Rectal smooth muscle tissue (tissue), 1 donor: ENCODE data around the gene HDDC2.

Experiments
- H3K27ac ChIP-seq: one replicate; pipeline ENCODE4 v1.7.0; 2013; ENCODE audit warnings: low read depth, low read length, inconsistent platforms
- H3K27me3 ChIP-seq: one replicate; pipeline ENCODE4 v1.7.0; 2013; ENCODE audit warnings: low read length; ENCODE audit not compliant: control insufficient read depth, insufficient read depth
- H3K36me3 ChIP-seq: one replicate; pipeline ENCODE4 v1.7.0; 2013; ENCODE audit warnings: low read length; ENCODE audit not compliant: control insufficient read depth, insufficient read depth
- H3K4me1 ChIP-seq: one replicate; pipeline ENCODE4 v1.7.0; 2013; ENCODE audit warnings: low read length; ENCODE audit not compliant: control insufficient read depth, insufficient read depth
- H3K4me3 ChIP-seq: one replicate; pipeline ENCODE4 v1.7.0; 2013; ENCODE audit warnings: low read length
- H3K9ac ChIP-seq: one replicate; pipeline ENCODE4 v1.7.0; 2013; ENCODE audit warnings: low read length

HDDC2 gene

DNA sequence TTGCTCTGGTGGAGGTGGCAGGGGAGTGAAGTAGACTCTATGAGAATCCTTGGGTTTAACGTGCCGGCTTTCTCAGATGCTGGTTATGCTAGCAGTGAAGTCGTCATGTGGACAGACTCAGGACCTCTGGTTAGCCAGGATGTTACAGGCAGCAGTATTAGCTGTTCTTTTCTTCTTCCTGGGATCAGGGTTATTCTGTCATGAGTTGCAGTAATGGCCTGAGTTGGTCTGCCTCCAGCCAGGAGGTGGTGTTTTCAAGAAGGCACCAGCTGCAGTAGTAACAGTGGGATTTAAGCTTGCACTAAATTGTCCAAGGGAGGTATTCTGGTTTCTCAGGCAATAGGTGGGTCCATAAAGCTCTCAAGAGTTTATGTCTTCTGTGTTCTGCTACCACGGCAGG, 56.7 kb downstream of the HDDC2 start:
- Histone ChIP-seq H3K4me1 (no peaks in the 10 kb centered on the region), H3K27me3 (no peaks in the 10 kb centered on the region), H3K27ac (no peak overlapping the region), H3K36me3 (no peaks in the 10 kb centered on the region), H3K9ac (no peak overlapping the region), H3K4me3 (no peak overlapping the region)

- peaks cover 4% of the 10 kb centered on the region for H3K4me1 ChIP-seq
- H3K9ac ChIP-seq = no peak overlapping the region
- H3K4me3 ChIP-seq = no peak overlapping the region
- no peaks in the 10 kb centered on the region for H3K27me3 ChIP-seq
- H3K27ac ChIP-seq = no peak overlapping the region
- H3K36me3 ChIP-seq = no peaks in the 10 kb centered on the region
Observed at GRCh38 chr6:125237764-125238163, 64.0 kb downstream of the HDDC2 start.

DNA sequence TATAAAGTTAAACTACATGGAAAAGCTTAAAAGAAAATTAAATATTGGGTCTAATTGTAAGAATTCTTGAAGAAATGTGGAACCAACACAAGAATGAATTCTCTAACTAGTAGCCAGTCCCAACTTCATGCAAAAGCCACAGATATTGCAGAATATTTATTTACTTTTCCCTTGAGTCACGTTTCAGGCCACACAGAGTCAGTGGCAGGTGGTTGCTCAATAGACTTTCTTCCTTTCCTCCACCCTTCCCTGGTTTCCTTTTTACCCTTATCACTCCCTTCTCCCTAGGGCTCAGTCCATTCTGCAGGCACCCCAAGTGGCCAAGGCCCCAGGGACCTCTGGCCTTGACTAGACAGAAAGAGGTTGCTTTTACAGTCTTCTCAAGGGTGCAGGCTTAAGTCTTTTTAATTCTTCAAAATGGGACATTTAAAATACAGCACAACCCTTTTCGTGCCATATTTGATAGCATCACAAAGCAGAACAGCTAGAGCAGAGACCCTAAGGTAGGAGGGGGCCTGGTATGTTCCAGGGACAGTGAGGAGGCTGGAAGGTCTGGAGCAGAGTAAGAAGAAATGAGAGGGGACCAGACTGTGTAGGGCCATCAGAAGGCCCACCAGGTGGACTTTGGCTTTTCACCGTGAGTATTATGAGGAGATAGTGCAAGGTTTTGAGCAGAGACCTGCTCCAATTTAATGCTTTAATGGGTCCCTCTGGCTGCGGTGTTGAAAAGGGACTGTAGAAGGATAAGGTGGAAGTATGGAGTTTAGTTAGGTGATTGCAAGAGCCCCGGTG, 65.0 kb downstream of the HDDC2 start:
- Histone ChIP-seq H3K27me3 (no peaks in the 10 kb centered on the region), H3K36me3 (no peaks in the 10 kb centered on the region), H3K9ac (no peak overlapping the region), H3K4me1 (peaks cover 6% of the 10 kb centered on the region), H3K4me3 (no peak overlapping the region), H3K27ac (no peak overlapping the region)

DNA sequence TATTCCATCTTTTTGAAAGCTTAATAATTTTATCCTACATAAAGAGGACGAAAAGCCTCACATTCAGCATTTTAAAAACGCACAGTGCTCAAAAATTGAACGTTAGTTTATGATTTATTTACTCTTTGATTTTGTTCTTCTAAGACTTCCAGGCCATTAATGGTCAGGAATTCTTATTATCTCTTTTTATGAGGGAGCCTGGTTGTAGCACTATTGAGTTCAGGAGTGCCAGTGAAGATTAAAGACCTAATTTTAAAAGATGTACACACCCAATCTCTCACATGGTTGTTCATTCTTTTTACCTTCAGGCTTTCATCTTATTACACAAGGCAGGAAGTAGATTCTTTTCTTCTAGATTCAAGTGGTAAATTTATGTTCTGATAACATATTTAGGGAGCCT, 68.6 kb downstream of the HDDC2 start:
- Histone ChIP-seq H3K27me3 (no peaks in the 10 kb centered on the region), H3K27ac (no peak overlapping the region), H3K36me3 (no peaks in the 10 kb centered on the region), H3K4me3 (no peak overlapping the region), H3K4me1 (peaks cover 10% of the 10 kb centered on the region), H3K9ac (no peak overlapping the region)

DNA sequence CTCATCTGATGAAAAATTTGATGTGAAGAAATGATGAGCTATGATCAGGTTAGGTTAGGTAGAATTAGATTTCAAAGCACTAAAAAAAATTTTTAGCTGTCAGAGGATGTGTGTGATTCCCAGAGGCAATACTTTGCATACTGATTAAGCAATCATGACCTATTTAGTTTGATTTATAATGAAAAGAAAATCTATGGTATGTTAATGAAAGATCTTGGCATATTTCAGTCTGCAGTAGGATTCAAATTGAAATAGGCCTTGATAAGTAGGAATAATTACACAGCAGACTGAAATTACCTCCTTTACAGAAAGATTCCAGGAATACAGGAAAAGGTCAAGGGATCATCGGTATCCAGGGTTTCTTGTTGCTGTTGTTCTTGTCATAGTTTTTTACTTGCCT, 69.3 kb downstream of the HDDC2 start:
- Histone ChIP-seq H3K9ac (no peak overlapping the region), H3K27ac (no peak overlapping the region), H3K36me3 (no peaks in the 10 kb centered on the region), H3K4me3 (no peak overlapping the region), H3K27me3 (no peaks in the 10 kb centered on the region), H3K4me1 (peaks cover 10% of the 10 kb centered on the region)

DNA sequence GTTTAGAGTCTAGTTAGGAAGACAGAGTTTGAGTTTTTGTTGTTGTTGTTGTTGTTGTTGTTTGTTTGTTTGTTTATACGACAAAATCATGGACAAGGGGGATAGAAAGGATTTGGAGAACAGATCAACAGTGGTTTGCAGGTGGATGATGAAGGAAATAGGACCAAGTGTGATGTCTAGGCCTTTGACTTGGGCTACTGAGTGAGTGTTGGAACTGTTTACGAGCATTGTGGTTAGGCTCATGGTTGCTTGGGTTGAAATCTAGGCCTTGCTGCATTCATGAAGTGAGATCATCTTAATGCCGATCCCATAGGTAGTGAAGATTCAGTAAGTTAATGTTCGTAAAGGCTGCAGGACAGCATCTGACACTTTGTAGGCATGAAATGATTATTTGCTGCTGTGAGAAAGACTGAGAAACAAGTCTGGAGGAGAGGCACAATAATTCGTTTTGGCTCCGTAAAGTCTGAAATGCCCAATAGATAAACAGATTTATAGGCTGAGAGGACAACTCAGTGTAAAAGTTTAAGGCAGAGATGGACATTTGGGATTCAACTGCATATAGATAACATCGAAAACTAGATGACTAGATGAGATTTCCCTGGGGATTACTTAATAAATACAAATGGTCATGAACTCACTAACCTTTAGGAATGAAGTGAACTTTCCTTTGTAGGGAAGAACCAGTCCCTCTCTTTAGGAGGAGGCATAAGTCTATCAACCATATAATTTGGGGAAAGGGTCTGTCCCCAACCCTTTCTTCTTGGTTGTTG, 70.0 kb downstream of the HDDC2 start:
- no peak overlapping the region for H3K4me3 ChIP-seq
- no peaks in the 10 kb centered on the region for H3K27me3 ChIP-seq
- no peak overlapping the region for H3K9ac ChIP-seq
- H3K4me1 ChIP-seq = peaks cover 10% of the 10 kb centered on the region
- H3K36me3 ChIP-seq = no peaks in the 10 kb centered on the region
- H3K27ac ChIP-seq = no peak overlapping the region

DNA sequence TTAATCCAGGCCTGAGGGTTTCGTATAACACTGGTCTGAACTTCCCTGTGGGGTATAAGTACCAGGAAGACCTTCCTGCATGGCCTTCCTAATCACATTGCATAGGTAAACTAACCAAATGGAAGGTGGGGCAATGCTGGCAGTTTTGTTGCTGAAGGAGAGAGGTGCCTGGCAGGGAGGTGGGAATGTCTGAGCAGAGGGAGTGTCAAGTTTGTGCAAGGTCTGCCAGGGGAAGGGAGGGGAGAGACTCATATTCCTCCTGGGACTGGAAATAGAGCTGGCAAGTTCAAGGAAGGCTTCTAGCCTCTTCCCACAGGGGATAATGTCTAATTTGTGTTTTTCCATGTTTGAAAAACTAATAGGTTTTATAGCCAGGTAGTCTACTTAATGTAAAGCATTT, 70.6 kb downstream of the HDDC2 start:
- Histone ChIP-seq H3K4me3 (no peak overlapping the region), H3K27ac (no peak overlapping the region), H3K4me1 (peaks cover 10% of the 10 kb centered on the region)

GRCh38 chr6:125230674-125231073, 71.1 kb downstream of the HDDC2 start:
- no peak overlapping the region for H3K4me3 ChIP-seq
- no peaks in the 10 kb centered on the region for H3K36me3 ChIP-seq
- no peaks in the 10 kb centered on the region for H3K27me3 ChIP-seq
- H3K27ac ChIP-seq = no peak overlapping the region
- peaks cover 10% of the 10 kb centered on the region for H3K4me1 ChIP-seq
- no peak overlapping the region for H3K9ac ChIP-seq

More for the DNA sequence above, 70.6 kb downstream of the HDDC2 start:
- Histone ChIP-seq H3K27me3 (no peaks in the 10 kb centered on the region), H3K36me3 (no peaks in the 10 kb centered on the region), H3K9ac (no peak overlapping the region)

DNA sequence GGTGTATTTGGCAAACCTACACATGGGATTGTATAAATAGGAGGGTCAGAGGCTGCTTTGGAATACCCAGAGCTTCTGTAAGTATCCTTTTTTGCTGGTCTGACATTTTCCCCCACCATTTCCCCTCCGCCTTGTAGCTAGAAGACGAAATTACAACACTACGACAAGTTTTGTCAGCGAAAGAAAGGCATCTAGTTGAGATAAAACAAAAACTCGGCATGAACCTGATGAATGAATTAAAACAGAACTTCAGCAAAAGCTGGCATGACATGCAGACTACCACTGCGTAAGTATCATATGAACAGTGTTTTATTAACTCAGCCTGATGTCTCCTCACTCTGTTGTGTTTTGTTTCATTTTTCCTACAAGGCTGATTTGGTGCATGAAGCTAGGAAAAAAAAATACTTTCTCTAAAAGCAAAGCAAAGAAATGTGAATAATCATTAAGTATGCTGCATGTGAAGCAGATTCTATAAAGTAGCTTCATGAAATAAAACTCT, 72.7 kb downstream of the HDDC2 start:
- Histone ChIP-seq H3K27me3 (no peaks in the 10 kb centered on the region), H3K4me1 (peaks cover 12% of the 10 kb centered on the region), H3K4me3 (peak overlapping the region; percentile 22), H3K9ac (no peak overlapping the region), H3K36me3 (no peaks in the 10 kb centered on the region), H3K27ac (peak overlapping the region; percentile 40)

- Histone ChIP-seq H3K9ac (no peak overlapping the region), H3K4me1 (peaks cover 6% of the 10 kb centered on the region), H3K27me3 (no peaks in the 10 kb centered on the region), H3K36me3 (no peaks in the 10 kb centered on the region), H3K4me3 (no peak overlapping the region), H3K27ac (no peak overlapping the region)
Observed at GRCh38 chr6:125227244-125227643, 74.5 kb downstream of the HDDC2 start.
